Small intestine (tissue), 16 donors: ENCODE results near the gene GABRB3. TPM values are rescaled to one million over a fixed set of nuclear protein-coding genes. Genes with fewer than 3 reads are reported as not detected.

Experiments
- DNase-seq, 2 donors: peaks; one replicate each; pipeline versions ENCODE4 v3.0.0 to v3.0.0-alpha.2; 2013
- FAIRE-seq: peaks from 2 replicates; lab custom pipeline; 2012; peaks lifted over from hg19 to GRCh38; lab: Jason Lieb, UNC
- H3K27ac ChIP-seq, 3 donors: one replicate each; pipeline ENCODE4 v1.5.1; 2013; ENCODE audit warnings: low read length in 2 of 3, mild to moderate bottlenecking in 2 of 3, control low read depth in 1 of 3, inconsistent platforms in 1 of 3, low read depth in 1 of 3, moderate library complexity in 1 of 3
- H3K27me3 ChIP-seq, 3 donors: one replicate each; pipeline ENCODE4 v1.6.1; 2013; ENCODE audit warnings: low read length in 3 of 3, inconsistent platforms in 1 of 3; ENCODE audit not compliant: control insufficient read depth in 3 of 3, insufficient read depth in 3 of 3
- H3K36me3 ChIP-seq, 3 donors: one replicate each; pipeline ENCODE4 v1.6.1; 2013; ENCODE audit warnings: low read length in 3 of 3, inconsistent platforms in 1 of 3, low read depth in 1 of 3, mild to moderate bottlenecking in 1 of 3, moderate library complexity in 1 of 3; ENCODE audit not compliant: control insufficient read depth in 3 of 3, insufficient read depth in 2 of 3
- H3K4me1 ChIP-seq, 3 donors: one replicate each; pipeline ENCODE4 v1.6.1; 2013; ENCODE audit warnings: low read length in 2 of 3, inconsistent platforms in 1 of 3, low read depth in 1 of 3, mild to moderate bottlenecking in 1 of 3, moderate library complexity in 1 of 3; ENCODE audit not compliant: control insufficient read depth in 3 of 3, insufficient read depth in 2 of 3
- H3K4me3 ChIP-seq, 3 donors: one replicate each; pipeline ENCODE4 v1.5.1; 2013; ENCODE audit warnings: low read length in 3 of 3, control low read depth in 1 of 3, inconsistent platforms in 1 of 3, low read depth in 1 of 3, mild to moderate bottlenecking in 1 of 3, moderate library complexity in 1 of 3
- H3K9me3 ChIP-seq, 2 donors: one replicate each; pipeline ENCODE4 v1.6.1; 2013; ENCODE audit warnings: low read depth in 1 of 2, low read length in 1 of 2; ENCODE audit not compliant: control insufficient read depth in 2 of 2, insufficient read depth in 1 of 2
- WGBS, 3 donors: extraction: QIAGEN DNeasy Blood & Tissue Kit; methylation state at CpG; one replicate each; pipeline ENCODE4 v1.1.7; 2013; 5-methylcytosine and 5-hydroxymethylcytosine counted together
- long read RNA-seq, 10 donors: transcript quantifications; one replicate each; lab custom pipeline, GENCODE V29; 2026
- polyA plus RNA-seq, 4 donors: library from polyadenylated mRNA; stranded (reverse) in 3 of 4; unstranded in 1 of 4; fragments of 200-250 nt in 3 of 4; fragments of 120-200 nt in 1 of 4; gene quantifications; one replicate each; pipeline versions ENCODE4 v1.2.1 to v1.2.3, GENCODE V29; 2013
- donor health status: healthy with polysubstance abuse.
- donor health status: control.
- donor health status: control.
- donor health status: Bipolar disorder and iron deficiency.
- donor health status: healthy.

Gene GABRB3
- 1 to 10 TPM in 2 of 4 donors, under 1 TPM in 1, not detected in 1; 0.27 to 2.0 (median 1.3) TPM for polyA plus RNA-seq
- long read RNA-seq, donor 1 = 0 reads
- long read RNA-seq, donor 2, full-length matches to known transcripts = 1 of 1 reads
- long read RNA-seq, donor 2, partial matches to known transcripts = 0 of 1 reads
- long read RNA-seq, donor 2, other reads (novel, unspliced or antisense) = 0 of 1 reads
- long read RNA-seq, donor 3, full-length matches to known transcripts = 2 of 2 reads
- long read RNA-seq, donor 3, partial matches to known transcripts = 0 of 2 reads
- long read RNA-seq, donor 3, other reads (novel, unspliced or antisense) = 0 of 2 reads
- long read RNA-seq, donor 4 = 0 reads
- long read RNA-seq, donor 5 = 0 reads
- long read RNA-seq, donor 6 = 0 reads
- long read RNA-seq, donor 7 = 0 reads
- long read RNA-seq, donor 8 = 0 reads
- long read RNA-seq, donor 9, partial matches to known transcripts = 0 of 1 reads
- long read RNA-seq, donor 9, other reads (novel, unspliced or antisense) = 0 of 1 reads
- long read RNA-seq, donor 10, full-length matches to known transcripts = 4 of 4 reads
- long read RNA-seq, donor 10, partial matches to known transcripts = 0 of 4 reads
- long read RNA-seq, donor 10, other reads (novel, unspliced or antisense) = 0 of 4 reads

DNA sequence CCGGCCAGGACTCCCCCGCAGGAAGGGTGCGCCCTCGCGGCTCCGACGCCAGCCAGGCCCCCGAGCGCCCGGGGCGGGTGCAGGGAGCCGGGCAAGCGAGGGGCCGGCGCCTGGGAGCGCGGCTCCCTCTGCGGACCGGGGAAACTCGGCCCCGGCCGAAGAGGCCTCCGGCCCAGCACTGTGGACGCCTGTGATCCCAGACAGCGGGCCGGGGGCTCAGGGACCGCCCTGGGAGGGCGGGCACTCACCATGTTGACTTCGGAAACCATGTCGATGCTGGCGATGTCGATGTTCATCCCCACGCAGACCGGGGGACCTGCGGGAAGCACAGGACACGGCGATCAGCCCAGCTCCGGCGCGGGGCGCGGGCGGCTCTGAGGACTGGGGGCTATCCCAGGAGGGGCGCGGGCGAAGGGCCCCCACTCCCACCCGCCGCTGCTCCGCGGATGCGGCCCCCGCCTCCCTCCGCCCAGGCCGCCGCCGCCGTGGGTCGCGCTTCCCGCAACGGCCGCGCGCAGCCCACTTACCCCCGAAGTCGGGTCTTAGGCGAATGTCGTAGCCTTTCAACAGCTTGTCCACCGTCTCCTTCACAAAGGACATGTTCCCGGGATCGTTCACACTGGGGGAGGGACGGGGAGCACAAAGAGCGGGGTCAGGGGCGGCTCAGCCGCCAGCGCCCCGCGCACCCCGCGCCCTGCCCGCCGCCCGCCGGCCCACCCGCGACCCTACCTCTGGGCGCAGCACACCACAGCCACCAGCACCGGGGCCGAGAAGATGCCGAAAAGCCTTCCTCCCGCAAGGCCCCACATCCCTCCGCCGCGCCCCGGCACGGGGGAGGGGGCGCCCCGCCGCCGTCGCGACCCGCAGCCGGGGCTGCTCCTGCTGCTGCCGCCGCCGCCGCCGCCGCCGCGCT lies at the start of gene GABRB3:
Gene GABRB3, minus strand, starts transcription at position 913 of the 913 bp plus-strand sequence.
- WGBS, 3 donors = 7 to 29% (median 27%) methylated on average over 67 to 112 of the region's 112 CpGs
- Histone ChIP-seq H3K27me3 (peaks cover 0 to 23% (median 7%) of the 10 kb centered on the region in 3 donors), H3K27ac (no peak within 1 kb of the TSS), H3K36me3 (no peaks in the 10 kb centered on the region), H3K9me3 (no peaks in the 10 kb centered on the region), H3K4me3 (peak within 1 kb of the TSS in 2 of 3 donors; percentile 1 to 41), H3K4me1 (no peaks in the 10 kb centered on the region)
- DNase-seq = peak in 1 of 2 donors; percentile 5
- FAIRE-seq = no peak

DNA sequence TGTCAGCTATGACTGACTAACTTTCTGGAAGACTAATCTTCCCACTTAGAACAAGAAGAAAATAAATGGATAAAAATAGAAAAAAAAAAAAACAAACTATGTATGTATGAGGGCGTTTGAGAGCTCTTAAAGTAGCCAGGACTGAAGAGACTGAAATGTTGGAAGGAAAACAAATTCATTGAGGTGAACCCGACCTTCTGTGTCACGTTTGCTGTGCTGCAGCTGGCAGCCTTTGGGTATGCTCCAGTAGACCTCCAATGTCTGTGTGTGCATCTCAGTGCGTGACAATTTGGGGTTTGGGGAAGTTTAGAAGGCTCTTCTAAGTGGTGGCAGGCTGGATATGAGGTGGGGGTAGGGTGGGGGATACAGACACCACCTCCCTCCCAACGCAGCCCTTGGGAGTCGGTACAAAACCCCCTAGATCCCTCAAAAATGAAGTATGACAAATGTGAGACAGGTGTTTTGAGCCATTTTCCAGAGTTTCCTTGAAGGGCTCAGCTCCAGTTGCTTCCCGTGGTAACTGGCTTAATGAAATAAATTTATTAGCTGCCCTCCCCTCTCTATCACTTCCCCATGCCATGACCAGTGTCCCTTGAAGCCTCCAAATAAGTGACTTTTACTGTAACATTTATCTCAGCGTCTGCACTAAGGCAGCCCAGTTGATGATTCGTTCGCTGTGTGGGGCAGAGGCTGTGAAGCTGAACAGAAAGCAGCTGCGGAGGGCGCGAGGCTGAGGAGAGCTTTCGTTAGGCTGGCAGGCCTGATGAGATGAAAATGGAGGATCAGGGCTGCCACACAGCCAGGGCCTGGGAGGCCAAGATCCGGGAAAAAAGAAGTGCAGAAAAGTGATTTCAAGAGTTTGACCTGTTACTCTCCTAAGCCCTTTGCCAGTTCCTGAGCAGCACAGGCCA lies 34.9 kb upstream of the GABRB3 start:
- FAIRE-seq (no peak), DNase-seq (no peak)
- peaks cover 0 to 2% of the 10 kb centered on the region in 2 donors for H3K9me3 ChIP-seq
- no peaks in the 10 kb centered on the region for H3K27me3 ChIP-seq
- H3K4me3 ChIP-seq = no peak overlapping the region
- no peak overlapping the region for H3K27ac ChIP-seq
- no peaks in the 10 kb centered on the region for H3K4me1 ChIP-seq
- no peaks in the 10 kb centered on the region for H3K36me3 ChIP-seq
- 62 to 67% (median 64%) methylated on average over 15 of the region's 15 CpGs for WGBS, 3 donors

DNA sequence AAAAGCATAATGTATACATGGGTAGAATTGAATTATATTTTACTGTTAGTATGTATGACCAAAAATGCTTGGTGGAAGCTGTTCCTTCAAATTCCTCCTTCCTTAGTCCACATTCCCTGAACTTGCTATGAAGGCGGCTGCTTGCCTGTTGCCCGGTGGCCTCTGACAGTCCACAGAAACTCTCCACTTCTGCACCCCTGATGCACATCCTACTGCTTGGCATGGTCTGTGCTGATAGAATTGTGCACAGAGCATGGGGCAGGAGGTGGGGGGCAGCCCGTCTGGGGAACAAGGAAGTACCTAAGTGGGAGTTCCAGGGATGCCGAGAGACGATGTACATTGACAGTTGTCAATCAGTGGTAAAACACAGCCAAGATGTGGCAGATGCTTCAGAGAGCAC lies 33.7 kb upstream of the GABRB3 start:
- WGBS, 3 donors = 78 to 86% (median 84%) methylated on average over 5 of the region's 5 CpGs
- Histone ChIP-seq H3K4me1 (no peaks in the 10 kb centered on the region), H3K27me3 (no peaks in the 10 kb centered on the region), H3K9me3 (peaks cover 0 to 2% of the 10 kb centered on the region in 2 donors), H3K36me3 (no peaks in the 10 kb centered on the region), H3K4me3 (no peak overlapping the region), H3K27ac (no peak overlapping the region)
- FAIRE-seq (no peak), DNase-seq (no peak)

DNA sequence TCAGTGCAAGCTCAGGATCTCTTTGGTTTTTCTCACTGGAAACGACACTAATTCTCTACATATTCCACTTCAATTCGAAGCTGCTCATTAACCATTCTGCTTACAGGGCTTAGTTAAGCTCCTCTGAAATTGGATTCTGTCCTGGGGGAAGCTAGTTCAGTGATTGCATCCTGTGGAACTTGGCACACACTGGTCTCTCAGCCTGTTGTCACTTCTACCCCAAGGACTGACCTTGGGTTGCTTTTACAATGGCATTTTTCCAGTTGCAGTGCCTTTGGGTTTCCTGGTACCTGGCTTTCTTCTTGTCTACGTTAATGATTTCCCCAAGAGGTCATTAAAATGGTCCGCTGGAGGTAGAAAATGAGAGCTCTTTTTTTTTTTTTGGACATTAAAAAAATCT lies 33.3 kb upstream of the GABRB3 start:
- WGBS, 3 donors = 26 to 44% (median 31%) methylated on average over 4 of the region's 4 CpGs

DNA sequence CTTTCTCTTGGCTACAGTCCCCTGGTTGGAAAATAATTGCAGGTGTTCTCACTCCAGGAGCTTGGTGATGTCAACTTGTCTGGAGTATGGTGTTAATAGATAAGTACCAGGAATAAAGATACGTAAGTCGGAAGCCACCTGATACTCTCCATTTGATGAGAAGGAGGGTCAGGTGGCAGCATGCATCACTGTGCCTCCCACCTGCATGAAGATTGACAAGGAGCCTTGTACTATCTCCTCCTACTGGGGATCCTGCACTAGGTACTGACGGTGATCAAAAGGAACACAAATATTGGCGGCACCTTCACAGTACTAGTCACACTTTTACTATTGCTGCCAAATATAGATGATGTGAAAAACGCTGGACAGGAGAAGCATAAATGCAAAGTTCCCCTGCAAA lies 32.6 kb upstream of the GABRB3 start:
- H3K36me3 ChIP-seq = no peaks in the 10 kb centered on the region
- no peak overlapping the region for H3K27ac ChIP-seq
- FAIRE-seq (no peak), DNase-seq (no peak)
- H3K9me3 ChIP-seq = peaks cover 0 to 2% of the 10 kb centered on the region in 2 donors
- whole genome bisulfite sequencing, 3 donors = 55 to 80% (median 58%) methylated on average over 5 of the region's 5 CpGs
- no peak overlapping the region for H3K4me3 ChIP-seq
- H3K4me1 ChIP-seq = no peaks in the 10 kb centered on the region
- no peaks in the 10 kb centered on the region for H3K27me3 ChIP-seq

More for the DNA sequence above, 33.3 kb upstream of the GABRB3 start:
- H3K4me1 ChIP-seq = no peaks in the 10 kb centered on the region
- H3K27ac ChIP-seq = no peak overlapping the region
- H3K36me3 ChIP-seq = no peaks in the 10 kb centered on the region
- peaks cover 0 to 2% of the 10 kb centered on the region in 2 donors for H3K9me3 ChIP-seq
- FAIRE-seq (no peak), DNase-seq (peak in 1 of 2 donors; percentile 3)
- H3K27me3 ChIP-seq = no peaks in the 10 kb centered on the region
- no peak overlapping the region for H3K4me3 ChIP-seq

DNA sequence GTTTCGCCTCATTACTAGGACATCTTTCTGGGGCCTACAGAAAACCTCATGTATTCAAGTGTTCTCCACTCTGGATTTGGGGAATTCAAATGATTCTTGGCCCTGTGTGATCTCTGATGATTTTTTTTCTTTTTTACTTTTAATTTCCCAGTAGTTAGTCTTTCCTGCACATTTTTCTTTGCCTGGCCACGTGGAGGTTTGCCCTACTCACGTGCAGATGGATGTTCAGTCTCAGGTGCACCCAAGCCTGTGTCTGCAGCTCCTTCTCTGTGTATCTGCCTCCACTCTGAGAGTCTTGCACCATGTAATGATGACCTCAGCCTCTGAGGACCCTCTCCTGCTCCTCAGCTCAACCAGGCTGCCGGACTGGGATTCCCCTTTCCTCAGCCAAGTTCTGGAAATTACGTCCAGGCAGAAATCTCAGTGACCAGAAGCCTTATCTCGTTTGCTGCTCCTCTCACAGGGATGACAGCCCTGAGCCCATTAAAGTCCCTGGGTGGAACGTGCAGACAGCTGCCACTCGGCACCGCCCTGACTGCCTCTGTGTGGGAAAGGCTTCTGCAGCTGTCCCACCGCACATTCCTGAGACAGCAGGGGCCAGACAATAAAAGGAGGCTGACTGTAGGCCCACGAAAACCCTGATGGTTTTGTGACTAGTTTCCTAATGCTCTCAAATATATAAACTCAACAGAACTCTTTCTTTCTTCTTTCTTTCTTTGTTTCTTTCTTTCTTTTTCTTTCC lies 31.4 kb upstream of the GABRB3 start:
- 51 to 56% (median 53%) methylated on average over 11 of the region's 11 CpGs for WGBS, 3 donors
- FAIRE-seq (no peak), DNase-seq (no peak)

DNA sequence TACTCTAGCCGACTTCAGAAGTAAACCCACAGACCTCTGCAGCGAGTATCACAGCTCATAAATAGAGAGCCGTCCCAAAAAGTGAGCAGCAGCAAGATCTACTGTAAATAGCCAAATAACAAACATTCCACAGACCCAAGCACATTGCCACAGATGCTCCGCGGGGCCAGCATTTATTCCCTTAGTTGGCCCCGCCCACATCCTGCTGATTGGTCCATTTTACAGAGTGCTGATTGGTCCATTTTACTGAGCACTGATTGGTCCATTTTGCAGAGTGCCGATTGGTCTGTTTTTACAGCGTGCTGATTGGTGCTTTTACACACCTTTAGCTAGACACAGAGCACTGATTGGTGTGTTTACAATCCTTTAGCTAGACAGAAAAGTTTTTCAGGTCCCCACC lies 17.3 kb upstream of the GABRB3 start:
- Histone ChIP-seq H3K4me1 (no peaks in the 10 kb centered on the region), H3K9me3 (peaks cover 0 to 5% of the 10 kb centered on the region in 2 donors), H3K27ac (no peak overlapping the region), H3K27me3 (no peaks in the 10 kb centered on the region), H3K4me3 (no peak overlapping the region), H3K36me3 (no peaks in the 10 kb centered on the region)
- 81 to 85% (median 83%) methylated on average over 8 of the region's 8 CpGs for WGBS, 3 donors
- FAIRE-seq (no peak), DNase-seq (no peak)

More for the DNA sequence above, 31.4 kb upstream of the GABRB3 start:
- H3K36me3 ChIP-seq = no peaks in the 10 kb centered on the region
- no peaks in the 10 kb centered on the region for H3K4me1 ChIP-seq
- no peak overlapping the region for H3K4me3 ChIP-seq
- H3K27ac ChIP-seq = no peak overlapping the region
- H3K9me3 ChIP-seq = peaks cover 0 to 2% of the 10 kb centered on the region in 2 donors
- no peaks in the 10 kb centered on the region for H3K27me3 ChIP-seq
